HepG2 (cell line): ENCODE results near the gene IL27RA. TPM values are rescaled to one million over a fixed set of nuclear protein-coding genes. Genes with fewer than 3 reads are reported as not detected.

Source experiments
- FOXA3 ChIP-seq: IDR thresholded peaks from 2 replicates; pipeline ENCODE4 v1.6.1; 2016; ENCODE audit warnings: missing genetic modification reagents, missing compliant biosample characterization
- FOXC1 ChIP-seq: sonication (generic); formaldehyde crosslinking; IDR thresholded peaks from 2 replicates; pipeline ENCODE4 v1.8.0; 2022; ENCODE audit warnings: mild to moderate bottlenecking, missing genetic modification reagents, borderline replicate concordance
- HHEX ChIP-seq: IDR thresholded peaks from 2 replicates; pipeline ENCODE4 v1.6.1; 2016; ENCODE audit warnings: control low read depth
- KMT2A ChIP-seq: sonication (generic); formaldehyde crosslinking; IDR thresholded peaks from 2 replicates; pipeline ENCODE4 v1.4.0; 2020; ENCODE audit warnings: missing genetic modification reagents
- MTF1 ChIP-seq: sonication (generic); formaldehyde crosslinking; IDR thresholded peaks from 2 replicates; pipeline ENCODE4 v1.5.0; 2020; ENCODE audit warnings: missing genetic modification reagents
- NR2F1 ChIP-seq, 2 experiments: fragments of 450-650 bp in 1 of 2; formaldehyde crosslinking in 1 of 2; IDR thresholded peaks; 2 replicates each; pipeline versions ENCODE4 v1.5.0 to v1.6.1; 2016 to 2020; ENCODE audit warnings: mild to moderate bottlenecking in 1 of 2, missing compliant biosample characterization in 1 of 2, missing genetic modification reagents in 1 of 2, moderate library complexity in 1 of 2
- RBM22 ChIP-seq: fragments of 200-400 bp; formaldehyde crosslinking; optimal IDR thresholded peaks from 2 replicates; pipeline ENCODE3; 2017; ENCODE audit warnings: mild to moderate bottlenecking, low read length, moderate library complexity
- RBM39 ChIP-seq: fragments of 200-400 bp; formaldehyde crosslinking; IDR thresholded peaks from one replicate; pipeline ENCODE4 v1.6.1; 2018; ENCODE audit warnings: antibody characterized with exemption, mild to moderate bottlenecking, low read depth, low read length; ENCODE audit not compliant: poor library complexity, severe bottlenecking
- SP5 ChIP-seq: IDR thresholded peaks from 2 replicates; pipeline ENCODE4 v1.6.1; 2016; ENCODE audit warnings: low read depth, borderline replicate concordance
- TARDBP ChIP-seq: sonication (generic); formaldehyde crosslinking; IDR thresholded peaks from 2 replicates; pipeline ENCODE4 v1.8.0; 2022; ENCODE audit warnings: mild to moderate bottlenecking, missing genetic modification reagents
- TRIM24 ChIP-seq: sonication (generic); formaldehyde crosslinking; IDR thresholded peaks from 2 replicates; pipeline ENCODE4 v1.8.0; 2022; ENCODE audit warnings: mild to moderate bottlenecking, missing genetic modification reagents
- ZBTB21 ChIP-seq: sonication (generic); formaldehyde crosslinking; IDR thresholded peaks from 2 replicates; pipeline ENCODE4 v1.4.0; 2020; ENCODE audit warnings: missing genetic modification reagents
- ZFP36L1 ChIP-seq: sonication (generic); formaldehyde crosslinking; IDR thresholded peaks from 2 replicates; pipeline ENCODE4 v1.8.0; 2022; ENCODE audit warnings: mild to moderate bottlenecking, missing genetic modification reagents, moderate library complexity
- ZFP90 ChIP-seq: sonication (generic); formaldehyde crosslinking; IDR thresholded peaks from 2 replicates; pipeline ENCODE4 v1.8.0; 2022; ENCODE audit warnings: missing genetic modification reagents, mild to moderate bottlenecking, inconsistent platforms, borderline replicate concordance
- ZKSCAN5 ChIP-seq: sonication (generic); formaldehyde crosslinking; IDR thresholded peaks from 2 replicates; pipeline ENCODE4 v1.5.1; 2020; ENCODE audit warnings: mild to moderate bottlenecking, missing genetic modification reagents
- ZNF143 ChIP-seq: sonication (generic); formaldehyde crosslinking; IDR thresholded peaks from 2 replicates; pipeline ENCODE4 v1.4.0; 2020; ENCODE audit warnings: missing genetic modification reagents
- ZNF746 ChIP-seq: sonication (generic); formaldehyde crosslinking; IDR thresholded peaks from 2 replicates; pipeline ENCODE4 v1.8.0; 2022; ENCODE audit warnings: mild to moderate bottlenecking, missing genetic modification reagents
- ZNF839 ChIP-seq: sonication (generic); formaldehyde crosslinking; IDR thresholded peaks from 2 replicates; pipeline ENCODE4 v1.4.0; 2020; ENCODE audit warnings: missing genetic modification reagents, mild to moderate bottlenecking, borderline replicate concordance
- ZNF841 ChIP-seq: sonication (generic); formaldehyde crosslinking; IDR thresholded peaks from 2 replicates; pipeline ENCODE4 v1.8.1; 2023; ENCODE audit warnings: missing genetic modification reagents, borderline replicate concordance
- polyA plus RNA-seq, 8 experiments: library from polyadenylated mRNA; depleted of rRNA in 3 of 8; stranded (reverse) in 7 of 8; unstranded in 1 of 8; fragments of >200 nt; fragmentation: Illumina TruSeq in 4 of 8; extraction: Trizol in 4 of 8; gene quantifications; 2 replicates each; pipeline versions ENCODE4 v1.2.1 to v1.2.3, GENCODE V29; 2011 to 2016; ENCODE audit warnings: low read depth in 4 of 8, missing spikeins in 1 of 8, mixed read lengths in 1 of 8; ENCODE audit not compliant: insufficient read depth in 1 of 8
- total RNA-seq, 5 experiments: library from RNA; depleted of rRNA; stranded (reverse); fragments of >200 nt; fragmentation: Illumina TruSeq; extraction: Trizol; gene quantifications; 2 replicates each; pipeline ENCODE4 v1.2.3, GENCODE V29; 2016; ENCODE audit warnings: low read depth in 1 of 5
- TF ChIP-seq, protein P1 (sequence below): sonication (generic); formaldehyde crosslinking; conservative IDR thresholded peaks from 2 replicates; pipeline ENCODE4 v1.5.0; 2020; ENCODE audit warnings: missing genetic modification reagents
- TF ChIP-seq, protein P2 (sequence below): IDR thresholded peaks from 2 replicates; pipeline ENCODE4 v1.6.1; 2016; ENCODE audit warnings: mild to moderate bottlenecking
- TF ChIP-seq, protein P3 (sequence below): sonication (generic); formaldehyde crosslinking; conservative IDR thresholded peaks from 2 replicates; pipeline ENCODE4 v1.8.0; 2022; ENCODE audit warnings: mild to moderate bottlenecking, moderate library complexity, missing genetic modification reagents
- TF ChIP-seq, protein P4 (sequence below): sonication (generic); formaldehyde crosslinking; IDR thresholded peaks from 2 replicates; pipeline ENCODE4 v1.5.1; 2020; ENCODE audit warnings: missing genetic modification reagents, mild to moderate bottlenecking, borderline replicate concordance

Gene IL27RA
- total and polyA plus RNA-seq, 2 of the 13 experiments (the other 11 are each of a cell fraction or from before 2014, with no cell fraction given), result 3.5 to 8.1 TPM

DNA sequence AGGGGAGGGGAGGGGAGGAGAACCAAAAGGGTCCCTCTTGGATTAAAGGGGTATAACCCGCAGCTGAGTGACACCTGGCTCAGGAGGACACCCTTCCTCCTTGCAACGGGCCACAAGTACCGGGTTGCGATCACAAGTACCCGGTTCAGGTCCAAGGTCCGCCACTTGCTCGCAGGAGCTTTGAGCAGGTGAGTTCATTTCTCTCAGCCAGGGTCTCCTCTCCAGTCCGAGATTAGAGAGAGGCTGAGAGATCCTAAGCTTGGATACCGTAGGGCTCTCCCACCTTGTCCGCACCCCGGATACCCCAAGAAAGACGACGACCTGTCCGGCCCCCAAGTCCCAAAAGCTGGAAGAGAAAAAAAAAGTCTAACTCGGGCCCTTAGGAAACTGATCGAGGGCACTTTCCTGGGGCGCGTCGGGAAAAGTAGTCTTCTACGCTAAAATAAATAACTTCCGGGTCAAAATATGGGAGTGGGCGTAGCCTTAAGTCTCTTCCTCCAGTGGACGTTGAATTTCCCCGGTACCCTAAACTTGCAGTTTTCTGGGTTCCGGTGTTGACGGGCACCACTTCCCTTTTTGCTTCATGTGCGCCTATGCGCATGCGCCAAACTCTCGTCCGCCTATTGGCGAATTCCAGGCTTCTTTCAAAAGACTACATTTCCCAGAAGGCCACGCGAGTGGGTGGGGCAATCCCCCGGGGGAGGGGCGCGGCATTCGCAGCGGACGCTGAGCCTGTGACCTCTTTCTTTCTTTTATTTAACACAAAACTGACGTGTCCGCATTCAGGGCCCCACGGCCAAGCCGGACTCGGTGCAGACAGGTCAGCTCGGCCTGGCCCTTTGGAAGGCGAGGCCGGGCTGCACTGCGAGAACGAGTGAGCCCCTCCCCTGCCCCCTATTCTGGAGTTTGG, 49.6 kb downstream of the IL27RA start (continued):
- TF ChIP-seq, protein P1, sequence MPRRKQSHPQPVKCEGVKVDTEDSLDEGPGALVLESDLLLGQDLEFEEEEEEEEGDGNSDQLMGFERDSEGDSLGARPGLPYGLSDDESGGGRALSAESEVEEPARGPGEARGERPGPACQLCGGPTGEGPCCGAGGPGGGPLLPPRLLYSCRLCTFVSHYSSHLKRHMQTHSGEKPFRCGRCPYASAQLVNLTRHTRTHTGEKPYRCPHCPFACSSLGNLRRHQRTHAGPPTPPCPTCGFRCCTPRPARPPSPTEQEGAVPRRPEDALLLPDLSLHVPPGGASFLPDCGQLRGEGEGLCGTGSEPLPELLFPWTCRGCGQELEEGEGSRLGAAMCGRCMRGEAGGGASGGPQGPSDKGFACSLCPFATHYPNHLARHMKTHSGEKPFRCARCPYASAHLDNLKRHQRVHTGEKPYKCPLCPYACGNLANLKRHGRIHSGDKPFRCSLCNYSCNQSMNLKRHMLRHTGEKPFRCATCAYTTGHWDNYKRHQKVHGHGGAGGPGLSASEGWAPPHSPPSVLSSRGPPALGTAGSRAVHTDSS (CRISPR knock-in tag), result no peak
- TF ChIP-seq ZNF841 (CRISPR knock-in tag) (no peak), SP5 (peak; percentile 25; the same call in 1 of the 2 replicates), ZNF143 (CRISPR knock-in tag) (peak; percentile 96), ZFP90 (CRISPR knock-in tag) (no peak; the same call in 1 of the 2 replicates), TARDBP (0 out of 2 replicates have a peak, but pooled peaks have one; percentile 16), KMT2A (CRISPR knock-in tag) (peak; percentile 66; the same call in 1 of the 2 replicates), NR2F1 (CRISPR knock-in tag; IDR thresholded peaks at IDR 0.05) (peak in 1 of 2 experiments; percentile 28; a peak in 1 of 4 replicates), ZKSCAN5 (CRISPR knock-in tag) (no peak), HHEX (no peak), ZNF746 (CRISPR knock-in tag) (peak; percentile 78; the same call in 1 of the 2 replicates), FOXA3 (CRISPR knock-in tag) (peak; percentile 72), TRIM24 (no peak), RBM39 (no peak), ZNF839 (CRISPR knock-in tag) (peak; percentile 65; the same call in 1 of the 2 replicates), FOXC1 (no peak; the same call in 1 of the 2 replicates), MTF1 (CRISPR knock-in tag) (no peak), ZFP36L1 (no peak), ZBTB21 (CRISPR knock-in tag) (no peak), RBM22 (no peak)
- TF ChIP-seq, protein P2, sequence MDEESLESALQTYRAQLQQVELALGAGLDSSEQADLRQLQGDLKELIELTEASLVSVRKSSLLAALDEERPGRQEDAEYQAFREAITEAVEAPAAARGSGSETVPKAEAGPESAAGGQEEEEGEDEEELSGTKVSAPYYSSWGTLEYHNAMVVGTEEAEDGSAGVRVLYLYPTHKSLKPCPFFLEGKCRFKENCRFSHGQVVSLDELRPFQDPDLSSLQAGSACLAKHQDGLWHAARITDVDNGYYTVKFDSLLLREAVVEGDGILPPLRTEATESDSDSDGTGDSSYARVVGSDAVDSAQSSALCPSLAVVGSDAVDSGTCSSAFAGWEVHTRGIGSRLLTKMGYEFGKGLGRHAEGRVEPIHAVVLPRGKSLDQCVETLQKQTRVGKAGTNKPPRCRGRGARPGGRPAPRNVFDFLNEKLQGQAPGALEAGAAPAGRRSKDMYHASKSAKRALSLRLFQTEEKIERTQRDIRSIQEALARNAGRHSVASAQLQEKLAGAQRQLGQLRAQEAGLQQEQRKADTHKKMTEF (CRISPR knock-in tag), result peak; percentile 85
- TF ChIP-seq, protein P3, sequence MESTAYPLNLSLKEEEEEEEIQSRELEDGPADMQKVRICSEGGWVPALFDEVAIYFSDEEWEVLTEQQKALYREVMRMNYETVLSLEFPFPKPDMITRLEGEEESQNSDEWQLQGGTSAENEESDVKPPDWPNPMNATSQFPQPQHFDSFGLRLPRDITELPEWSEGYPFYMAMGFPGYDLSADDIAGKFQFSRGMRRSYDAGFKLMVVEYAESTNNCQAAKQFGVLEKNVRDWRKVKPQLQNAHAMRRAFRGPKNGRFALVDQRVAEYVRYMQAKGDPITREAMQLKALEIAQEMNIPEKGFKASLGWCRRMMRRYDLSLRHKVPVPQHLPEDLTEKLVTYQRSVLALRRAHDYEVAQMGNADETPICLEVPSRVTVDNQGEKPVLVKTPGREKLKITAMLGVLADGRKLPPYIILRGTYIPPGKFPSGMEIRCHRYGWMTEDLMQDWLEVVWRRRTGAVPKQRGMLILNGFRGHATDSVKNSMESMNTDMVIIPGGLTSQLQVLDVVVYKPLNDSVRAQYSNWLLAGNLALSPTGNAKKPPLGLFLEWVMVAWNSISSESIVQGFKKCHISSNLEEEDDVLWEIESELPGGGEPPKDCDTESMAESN, result peak; percentile 76; the same call in 1 of the 2 replicates
- TF ChIP-seq, protein P4, sequence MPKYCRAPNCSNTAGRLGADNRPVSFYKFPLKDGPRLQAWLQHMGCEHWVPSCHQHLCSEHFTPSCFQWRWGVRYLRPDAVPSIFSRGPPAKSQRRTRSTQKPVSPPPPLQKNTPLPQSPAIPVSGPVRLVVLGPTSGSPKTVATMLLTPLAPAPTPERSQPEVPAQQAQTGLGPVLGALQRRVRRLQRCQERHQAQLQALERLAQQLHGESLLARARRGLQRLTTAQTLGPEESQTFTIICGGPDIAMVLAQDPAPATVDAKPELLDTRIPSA, result 0 out of 2 replicates have a peak, but pooled peaks have one; percentile 76
